ENCODE results near the gene MYRIP.

The MYRIP gene

DNA sequence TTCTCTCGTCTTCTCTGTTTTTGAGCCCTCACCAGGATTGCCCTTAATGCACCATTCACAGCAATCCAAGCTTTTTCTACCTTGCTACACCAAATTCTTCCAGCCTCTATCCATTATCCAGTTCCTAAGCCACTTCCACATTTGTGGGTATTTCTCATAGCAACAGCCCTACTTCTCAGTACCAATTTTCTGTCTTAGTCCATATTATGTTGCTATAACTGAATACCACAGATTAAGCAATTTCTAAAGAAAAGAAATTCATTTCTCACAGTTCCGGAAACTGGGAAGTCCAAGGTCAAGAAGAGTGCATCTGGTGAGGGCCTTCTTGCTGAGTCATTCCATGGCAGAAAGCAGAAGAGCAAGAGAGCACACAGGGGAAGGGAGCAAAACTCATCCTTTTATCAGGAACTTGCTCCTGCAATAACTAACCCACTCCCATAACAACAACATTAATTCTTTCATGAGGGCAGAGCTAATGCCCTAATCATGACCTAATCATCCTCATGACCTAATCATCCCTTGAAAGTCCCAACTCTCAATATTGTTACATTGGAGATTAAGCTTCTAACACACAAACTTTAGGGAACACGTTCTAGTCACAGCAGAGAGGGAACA is 490.4 kb downstream of the MYRIP start:
- no peak for DNase-seq

DNA sequence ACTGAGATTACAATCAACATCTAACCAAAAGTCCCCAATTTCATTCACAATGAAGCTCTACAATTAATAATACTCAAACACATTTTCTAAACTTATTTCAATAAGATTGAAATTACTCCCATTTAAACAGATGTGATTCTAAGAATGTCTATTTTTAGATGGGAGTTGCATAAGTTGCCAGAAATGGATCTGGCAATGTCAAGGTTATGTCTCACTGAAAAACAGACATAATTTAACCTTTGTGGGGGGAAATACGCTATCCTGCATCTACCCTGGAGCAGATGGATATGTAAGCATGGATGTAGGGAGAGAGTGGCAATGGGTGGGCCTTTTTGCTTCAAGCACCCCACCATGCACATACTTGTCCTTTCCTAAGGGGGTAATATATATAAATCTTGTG is 493.4 kb downstream of the MYRIP start:
- no peak for DNase-seq

DNA sequence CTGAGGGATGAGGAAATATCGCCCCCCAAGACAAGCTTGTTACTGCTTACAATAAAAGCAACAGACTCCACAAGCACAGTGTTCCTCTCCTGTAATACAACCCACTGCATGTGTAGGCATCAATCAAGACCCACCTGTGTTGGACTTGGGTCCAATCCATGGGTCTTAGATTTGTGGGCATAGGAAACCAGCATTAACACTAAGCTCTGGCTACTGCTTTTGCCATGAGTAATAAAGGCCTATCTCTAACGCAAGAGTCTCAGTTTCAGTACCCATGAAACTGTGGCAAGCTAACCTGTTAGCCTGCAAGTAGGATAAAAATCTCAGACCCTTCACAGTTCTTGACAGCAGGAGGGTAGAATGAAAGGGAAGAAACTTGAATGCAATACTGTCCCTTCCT is 494.9 kb downstream of the MYRIP start:
- DNase-seq = no peak

DNA sequence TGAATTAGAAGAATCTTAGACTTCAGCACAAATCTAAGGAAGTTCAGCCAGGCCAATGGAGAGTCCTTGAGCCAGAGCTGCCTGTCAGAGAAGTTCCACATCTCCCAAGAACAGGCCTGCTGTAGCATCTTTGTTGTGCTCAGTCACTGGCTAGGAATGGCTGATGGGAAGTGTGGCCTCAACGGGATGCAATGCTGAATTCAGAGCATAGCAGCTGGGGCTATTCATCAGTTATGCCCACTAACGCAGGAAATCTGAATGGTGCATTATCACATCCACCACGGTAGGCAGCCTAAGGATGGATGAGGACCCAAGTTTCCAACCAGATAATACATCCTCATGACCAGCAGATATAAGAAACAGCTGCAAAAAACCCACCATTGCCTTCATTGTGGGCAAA is 496.9 kb downstream of the MYRIP start:
- no peak for DNase-seq

DNA sequence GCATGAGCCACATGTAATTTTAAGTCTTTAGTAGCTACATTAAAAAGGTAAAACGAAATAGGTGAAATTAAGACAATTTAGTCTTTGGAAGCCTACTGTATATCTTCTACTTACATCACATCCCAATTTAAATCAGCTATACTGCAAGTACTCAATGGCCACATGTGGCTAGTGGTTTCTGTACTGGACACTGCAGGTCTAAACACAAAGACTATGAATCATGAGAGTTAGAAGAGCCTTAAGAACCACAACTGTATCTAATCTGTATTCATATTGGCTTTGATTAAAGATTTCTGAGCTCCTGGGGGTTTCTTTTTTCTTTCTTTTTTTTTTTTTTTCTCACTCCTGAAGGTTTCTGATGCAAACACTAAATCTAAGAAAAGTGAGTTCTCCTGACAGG is 497.8 kb downstream of the MYRIP start:
- no peak for DNase-seq

DNA sequence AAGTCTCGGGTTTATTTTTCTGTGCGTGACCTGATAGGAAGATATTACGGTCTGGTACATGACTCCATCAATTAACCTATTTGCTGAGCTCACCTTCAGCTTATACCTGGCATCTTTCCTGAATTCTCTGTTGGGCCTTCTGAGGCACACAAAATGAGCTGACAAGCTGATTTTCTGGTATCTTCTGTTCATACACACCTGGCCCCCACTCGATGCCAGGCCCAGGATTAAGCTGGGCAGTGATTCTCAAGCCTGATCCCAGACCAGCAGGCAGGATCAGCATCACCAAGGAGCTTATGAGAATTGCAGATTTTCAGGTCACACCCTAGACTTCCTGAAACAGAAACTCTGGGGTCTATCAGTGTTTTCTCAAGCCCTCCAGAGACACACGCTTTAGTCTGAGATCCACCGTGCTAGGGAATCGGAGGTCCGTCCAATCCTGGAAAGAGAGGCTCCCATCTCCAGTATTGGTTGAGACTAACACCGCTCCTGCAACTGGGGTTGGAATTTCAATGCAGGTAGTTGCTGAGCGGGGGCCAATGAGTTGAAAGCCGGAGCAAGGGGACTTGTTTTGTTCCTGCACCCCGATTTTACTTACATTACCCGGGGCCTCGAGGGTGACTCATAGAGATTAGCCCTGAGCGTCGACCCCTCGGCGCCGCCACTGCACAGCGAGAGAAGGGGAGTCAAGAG is 499.5 kb downstream of the MYRIP start:
- DNase-seq = no peak

DNA sequence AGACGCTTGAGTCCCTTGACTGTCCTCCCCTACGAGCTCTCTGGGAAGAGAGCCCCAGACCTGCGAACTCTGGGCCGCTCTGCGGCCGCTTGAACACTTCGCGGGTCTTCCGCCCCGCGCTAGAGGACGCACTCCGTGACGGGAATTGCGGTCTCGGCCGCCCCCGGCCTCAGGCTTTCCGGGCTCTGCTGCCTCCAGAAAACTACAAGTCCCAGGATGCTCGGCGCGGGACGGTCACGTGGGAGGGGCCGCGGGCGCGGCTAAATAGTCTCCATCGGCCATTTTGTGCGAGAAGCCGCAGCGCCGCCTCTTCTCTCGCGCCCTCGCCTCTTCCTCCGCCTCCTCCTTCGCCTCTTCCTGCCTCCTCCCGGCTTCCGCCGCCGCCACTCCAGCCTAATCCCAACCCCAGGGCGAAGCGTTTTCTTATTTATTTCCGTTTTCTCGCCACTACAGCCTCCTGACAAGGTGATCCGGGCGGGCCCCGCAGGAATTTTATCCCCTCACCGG is 500.1 kb downstream of the MYRIP start, which contains the start of gene EIF1B:
Gene EIF1B, plus strand, starts transcription at position 290 of the 507 bp plus-strand sequence. CDS start 235 bp downstream, outside the sequence.
- DNase-seq = peak; percentile 98
